Measurements from ENCODE around the gene OTUB1.
"Not testable (repeated sequence)": the region's sequence is repeated elsewhere in the genome, so short reads cannot be mapped to it uniquely, and the experiment has no call there.

Gene OTUB1, protein sequence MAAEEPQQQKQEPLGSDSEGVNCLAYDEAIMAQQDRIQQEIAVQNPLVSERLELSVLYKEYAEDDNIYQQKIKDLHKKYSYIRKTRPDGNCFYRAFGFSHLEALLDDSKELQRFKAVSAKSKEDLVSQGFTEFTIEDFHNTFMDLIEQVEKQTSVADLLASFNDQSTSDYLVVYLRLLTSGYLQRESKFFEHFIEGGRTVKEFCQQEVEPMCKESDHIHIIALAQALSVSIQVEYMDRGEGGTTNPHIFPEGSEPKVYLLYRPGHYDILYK

DNA sequence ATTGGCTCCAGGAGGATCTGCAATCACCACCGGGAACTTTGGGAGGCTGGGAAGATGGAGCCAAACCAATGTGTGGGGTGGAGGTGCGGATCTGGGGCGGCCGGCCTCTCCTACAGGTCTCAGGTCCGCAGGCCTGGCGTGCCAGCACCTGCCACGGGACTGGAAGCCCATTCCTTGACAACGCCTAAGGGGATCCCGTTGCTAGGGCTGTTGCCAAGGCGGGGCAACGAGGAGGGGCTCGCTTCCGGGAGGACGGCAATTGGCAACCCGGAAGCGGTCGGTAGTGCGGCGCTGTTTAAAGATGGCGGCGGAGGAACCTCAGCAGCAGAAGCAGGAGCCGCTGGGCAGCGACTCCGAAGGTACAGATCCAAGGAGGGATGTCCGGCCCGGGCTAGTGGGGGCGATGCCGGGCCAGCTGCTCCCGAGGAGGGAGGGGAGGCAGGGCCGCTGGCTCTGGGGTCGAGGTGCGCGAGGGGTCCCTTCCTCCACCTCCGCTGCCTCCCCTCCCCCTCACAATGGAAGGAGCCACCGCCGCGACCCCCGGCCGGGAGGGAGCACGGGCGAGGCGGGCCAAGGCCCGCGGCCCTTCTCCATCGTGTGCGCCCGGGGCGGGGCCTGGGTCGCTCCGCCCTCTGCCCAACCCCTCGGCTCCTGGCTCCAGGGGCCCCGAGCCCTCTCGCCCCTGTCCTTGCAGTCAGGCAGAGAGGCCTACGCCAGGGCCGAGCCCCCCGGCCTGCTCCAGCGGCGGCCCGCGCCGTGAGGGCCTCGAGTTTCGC, at the start of gene OTUB1:
Gene OTUB1 (plus strand): TSS at position 283 of the 776 bp plus-strand sequence. CDS start 19 bp downstream, at position 302.
- peak; percentile 79 for DNase-seq

DNA sequence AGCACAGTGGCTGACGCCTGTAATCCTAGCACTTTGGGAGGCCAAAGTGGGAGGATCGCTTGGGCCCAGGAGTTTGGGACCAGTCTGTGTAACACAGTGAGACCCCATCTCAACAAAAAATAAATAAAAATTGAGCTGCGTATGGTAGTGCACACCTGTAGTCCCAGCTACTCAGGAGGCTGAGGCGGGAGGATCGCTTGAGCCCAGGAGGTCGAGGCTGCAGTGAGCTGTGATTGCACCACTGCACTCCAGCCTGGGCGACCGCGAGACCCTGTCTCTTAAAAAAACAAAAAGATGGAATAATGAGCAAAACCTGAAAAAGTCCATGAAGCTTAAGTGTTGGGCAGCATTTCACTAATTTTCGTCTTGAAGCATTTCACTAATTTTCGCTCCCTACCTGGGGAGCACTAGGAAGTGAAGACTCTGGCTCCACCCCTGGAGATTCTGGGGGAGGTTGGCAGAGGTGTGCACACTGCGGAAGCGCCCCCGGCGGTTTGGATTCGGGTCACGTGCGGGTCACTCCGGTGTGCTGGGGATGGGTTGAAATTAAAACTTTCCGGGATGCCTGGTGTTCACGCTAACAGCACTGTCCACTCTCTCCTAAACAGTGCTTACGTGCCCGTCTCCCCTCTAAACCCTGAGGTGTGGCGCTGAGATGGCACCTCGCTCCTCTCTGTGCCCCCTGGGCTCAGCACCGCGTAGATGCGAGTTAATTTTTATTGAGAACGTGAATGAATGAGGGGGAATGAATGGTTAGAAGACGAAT, 48.3 kb upstream of the OTUB1 start:
- DNase-seq, result no peak

DNA sequence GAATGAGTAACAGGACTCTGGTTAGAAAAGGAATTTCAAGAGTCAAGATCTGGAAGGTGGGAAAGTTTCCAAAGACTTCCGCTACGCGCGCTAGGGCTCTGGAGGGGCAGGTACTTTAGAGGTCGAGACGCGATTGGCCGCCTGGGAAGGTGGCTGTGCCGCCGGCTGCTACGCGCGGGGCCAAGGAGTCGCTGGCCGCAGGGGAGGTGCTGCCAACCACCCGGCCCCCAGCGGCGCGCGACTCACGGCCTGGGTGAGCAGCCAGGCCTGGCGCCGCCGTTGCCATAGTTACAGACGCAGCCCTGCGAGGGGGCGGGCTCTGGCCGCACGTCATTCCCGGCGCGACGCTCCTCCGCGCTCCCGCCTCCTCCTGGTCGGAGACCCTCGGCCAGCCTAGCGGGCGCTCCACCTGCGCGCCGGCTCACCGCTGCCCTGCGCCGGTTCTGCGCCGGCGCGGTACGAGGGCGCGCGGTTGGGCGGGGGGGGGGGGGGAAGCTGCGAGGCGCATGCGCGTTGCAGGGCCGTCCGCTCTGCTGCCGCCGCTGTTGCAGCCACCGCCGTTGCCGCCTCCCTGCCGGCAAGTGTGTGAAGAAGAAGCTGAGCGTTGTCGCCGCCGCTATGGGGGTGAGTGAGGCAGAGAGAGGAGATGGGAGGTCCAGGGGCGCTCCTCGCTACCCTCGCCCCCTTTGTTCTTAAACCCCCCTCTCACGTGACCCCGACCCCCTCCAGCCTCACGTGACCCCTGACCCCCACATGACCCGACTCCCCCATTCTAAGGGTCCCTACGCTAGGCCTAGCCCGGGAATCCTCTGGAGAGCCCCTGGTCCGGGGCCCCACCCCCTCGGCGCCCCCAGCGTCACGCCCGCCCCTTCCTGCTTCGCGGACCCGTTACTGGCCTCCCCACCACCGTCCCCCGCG, 47.5 kb upstream of the OTUB1 start, which contains the start of gene NAA40:
Gene NAA40 (plus strand): TSS at position 524 of the 918 bp plus-strand sequence. CDS start 95 bp downstream, at position 619.
- peak; percentile 94 for DNase-seq

DNA sequence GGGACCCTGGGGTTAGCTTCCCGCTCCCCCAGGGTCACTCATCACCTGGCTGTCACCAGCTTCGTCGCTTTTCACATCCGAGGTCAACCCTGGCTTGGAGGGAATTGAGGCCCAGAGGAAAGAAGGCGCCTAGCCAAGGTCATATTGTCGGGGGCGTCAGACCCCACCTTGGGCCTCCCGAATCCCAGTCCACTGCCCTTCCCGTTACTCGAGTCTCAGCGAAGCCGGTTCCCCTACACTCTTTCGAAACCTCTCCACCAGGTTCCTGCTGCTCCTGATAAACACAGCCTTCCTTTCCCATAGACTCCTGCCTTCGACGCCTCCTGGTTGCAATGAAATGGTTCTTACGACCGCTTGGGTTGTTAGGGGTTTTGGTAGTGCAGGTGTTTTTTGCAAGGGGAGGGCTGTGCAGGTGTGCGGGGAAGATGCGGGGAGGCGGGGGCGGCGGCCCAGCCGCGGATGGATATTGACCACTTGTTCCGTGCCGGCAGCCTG, 46.8 kb upstream of the OTUB1 start:
- no peak for DNase-seq

DNA sequence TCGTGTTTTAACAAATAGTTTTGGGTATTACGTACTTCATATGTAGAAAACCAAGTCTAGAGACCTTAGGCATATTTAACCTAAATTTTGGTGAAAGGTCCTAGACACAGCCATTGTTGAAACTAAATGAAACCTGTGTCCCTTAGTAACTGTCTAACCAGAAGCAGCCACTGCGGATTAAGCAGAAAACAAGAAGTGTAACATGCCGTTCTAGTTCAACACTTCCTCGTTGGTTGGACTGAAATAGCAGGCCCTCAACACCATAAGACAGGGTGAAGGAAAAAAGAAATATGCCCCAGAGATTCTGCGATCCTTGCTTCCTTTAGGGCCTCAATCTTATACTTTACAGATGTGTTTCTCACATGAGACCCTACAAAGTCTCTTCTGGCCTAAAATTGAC, 45.5 kb upstream of the OTUB1 start:
- DNase-seq, result no peak

DNA sequence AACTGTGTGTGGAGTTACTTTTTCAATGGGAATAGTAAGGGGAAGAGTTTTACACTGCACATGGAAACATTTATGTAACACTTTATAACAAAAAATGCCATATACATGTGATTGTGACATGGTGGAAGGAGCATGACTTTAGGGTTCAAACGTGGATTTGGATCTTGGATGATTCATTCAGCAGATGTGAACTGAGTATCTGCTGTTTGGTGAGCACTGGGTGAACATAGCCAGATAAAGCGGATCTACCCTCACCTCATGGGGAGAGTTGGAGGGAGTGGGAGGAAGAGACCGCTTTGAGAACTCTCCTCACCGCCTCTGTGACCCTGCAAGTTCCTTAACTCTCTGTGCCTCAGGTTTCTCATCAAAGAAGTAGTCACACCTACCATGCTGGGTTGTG, 44.3 kb upstream of the OTUB1 start:
- DNase-seq, result no peak

DNA sequence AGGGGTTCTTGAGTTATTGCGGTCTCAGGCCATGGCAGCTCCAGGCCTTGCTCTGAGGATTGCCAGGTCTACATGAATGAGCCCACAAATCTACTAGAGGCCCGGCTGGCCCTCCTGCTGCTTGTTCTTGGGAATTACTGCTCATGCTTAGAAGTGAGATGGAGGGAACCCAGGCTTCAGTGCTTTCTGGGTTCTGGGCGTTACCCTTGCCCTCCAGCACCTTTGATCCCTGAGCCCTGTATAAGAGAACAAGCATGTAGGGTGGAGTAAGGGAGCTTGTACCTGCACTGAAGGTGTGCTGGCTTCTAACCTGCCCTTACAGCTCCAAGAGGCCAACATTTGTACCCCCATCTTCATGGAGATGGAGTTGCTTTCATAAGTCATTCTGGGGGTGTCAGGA, 43.4 kb upstream of the OTUB1 start:
- no peak for DNase-seq

DNA sequence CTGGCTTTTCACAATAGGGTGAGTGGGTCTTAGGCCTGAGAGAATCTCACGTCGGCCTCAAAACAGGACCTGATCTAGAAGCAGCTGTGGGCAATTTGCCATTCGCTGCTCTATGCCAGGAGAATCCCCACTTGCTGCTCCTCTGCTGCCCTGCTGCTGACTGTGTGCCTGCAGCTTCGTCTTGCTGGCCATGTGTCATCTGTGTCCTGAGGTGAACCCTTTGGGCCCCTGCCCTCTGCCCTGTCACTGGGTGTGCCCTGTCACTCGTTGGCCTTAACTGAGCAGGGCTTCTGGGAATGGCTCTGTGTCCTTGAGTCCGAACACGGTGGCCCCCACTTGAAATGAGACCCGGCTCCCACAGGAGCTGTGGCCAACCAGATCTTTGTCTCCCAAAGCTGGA, 41.3 kb upstream of the OTUB1 start:
- peak; percentile 29 for DNase-seq

DNA sequence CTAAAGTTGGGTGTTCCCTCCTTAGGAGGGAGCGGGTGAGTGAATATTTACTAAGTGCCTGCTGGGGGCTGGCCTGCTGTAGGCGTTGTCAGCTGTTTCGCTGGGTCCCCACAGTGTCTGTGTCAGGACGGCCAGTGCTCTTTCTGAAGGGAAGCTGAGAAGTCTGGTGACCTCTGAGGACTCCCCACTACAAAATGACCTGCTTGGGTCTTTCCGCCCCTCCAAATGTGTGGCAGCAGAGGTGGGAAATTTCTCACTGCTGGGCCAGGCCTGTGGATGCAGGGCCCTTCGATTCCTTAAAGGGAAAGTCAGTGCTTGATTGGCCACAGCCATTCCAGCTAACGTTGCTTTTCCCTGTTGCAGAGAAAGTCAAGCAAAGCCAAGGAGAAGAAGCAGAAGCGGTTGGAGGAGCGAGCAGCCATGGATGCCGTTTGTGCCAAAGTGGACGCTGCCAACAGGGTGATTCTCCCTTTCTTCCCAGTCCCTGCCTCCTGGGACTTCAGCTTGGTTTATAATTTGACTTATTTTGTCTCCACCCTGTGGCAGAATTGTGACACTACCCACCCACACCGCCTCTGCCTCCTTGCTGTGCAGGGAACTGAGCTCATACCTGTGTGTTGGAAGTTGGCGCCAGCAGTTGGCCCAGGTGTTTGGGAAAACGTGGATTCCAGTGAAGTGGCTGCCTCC, 40.6 kb upstream of the OTUB1 start:
- DNase-seq, result peak; percentile 76

DNA sequence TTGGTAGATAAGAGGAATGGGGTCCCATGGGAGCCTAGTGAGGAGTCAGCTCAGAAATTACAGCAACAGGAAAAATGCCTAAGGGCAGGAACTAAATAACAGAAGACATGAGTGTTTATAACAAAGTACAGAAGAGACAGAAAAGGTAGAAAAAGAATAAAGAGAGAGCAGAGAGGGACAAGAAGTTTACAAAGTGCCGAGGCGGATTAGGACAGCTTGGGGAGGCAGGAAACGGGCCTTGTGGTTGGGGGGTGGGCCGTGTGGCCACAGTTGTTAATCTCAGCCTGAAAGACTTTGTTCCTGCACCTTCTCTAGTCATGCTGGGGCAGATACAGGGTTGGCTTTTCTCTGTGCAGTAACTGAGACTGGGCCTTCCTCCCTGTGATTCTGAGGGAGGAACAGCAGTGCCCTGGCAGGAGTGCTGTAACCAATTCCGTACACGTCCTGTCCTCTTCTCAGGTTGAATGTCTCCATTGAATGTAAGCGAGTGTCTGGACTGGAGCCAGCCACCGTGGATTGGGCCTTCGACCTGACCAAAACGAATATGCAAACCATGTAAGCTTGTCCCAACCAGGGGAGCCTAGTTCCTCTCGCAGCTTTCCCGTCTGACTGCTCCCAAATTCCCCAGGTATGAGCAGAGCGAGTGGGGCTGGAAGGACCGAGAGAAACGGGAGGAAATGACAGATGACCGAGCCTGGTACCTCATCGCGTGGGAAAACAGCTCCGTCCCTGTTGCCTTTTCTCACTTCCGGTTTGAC, 34.3 kb upstream of the OTUB1 start:
- DNase-seq, result no peak

DNA sequence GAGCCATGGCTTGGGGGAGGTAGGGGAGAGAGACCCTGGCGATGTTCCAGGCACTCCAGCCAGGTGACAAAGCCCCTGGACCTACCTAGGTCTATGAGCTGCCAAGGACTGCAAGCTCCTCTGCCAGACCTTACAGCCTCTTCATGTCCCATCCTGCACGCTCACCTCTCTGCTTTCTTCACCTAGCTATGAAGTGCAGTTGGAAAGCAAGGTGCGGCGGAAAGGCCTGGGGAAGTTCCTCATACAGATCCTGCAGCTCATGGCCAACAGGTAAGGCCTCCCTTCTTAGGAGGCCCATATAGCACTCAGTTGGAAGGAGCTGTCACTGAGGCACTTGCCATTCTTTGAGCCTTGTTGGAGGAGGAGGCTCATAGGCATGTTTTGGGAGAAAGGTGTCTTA, 33.7 kb upstream of the OTUB1 start:
- no peak for DNase-seq

DNA sequence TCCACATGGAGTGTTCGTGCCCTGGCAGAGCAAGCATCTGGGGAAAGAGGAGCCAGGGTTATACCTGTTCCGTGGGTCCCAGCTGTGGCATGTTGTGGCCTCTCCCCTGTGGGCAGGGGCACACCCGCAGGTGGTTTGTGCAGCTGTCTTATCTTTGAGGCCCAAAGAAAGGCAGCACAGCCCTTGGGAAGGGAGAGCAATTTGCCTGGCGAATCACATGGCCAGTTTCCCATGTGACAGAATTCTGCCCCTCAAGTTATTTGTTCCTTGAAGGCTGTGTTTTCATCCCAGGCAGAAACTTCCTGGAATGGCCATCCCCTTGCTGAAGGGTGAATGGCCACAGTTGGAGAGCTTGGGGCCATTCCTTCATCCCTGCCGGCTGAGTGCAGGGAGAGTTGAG, 28.2 kb upstream of the OTUB1 start:
- DNase-seq, result no peak

DNA sequence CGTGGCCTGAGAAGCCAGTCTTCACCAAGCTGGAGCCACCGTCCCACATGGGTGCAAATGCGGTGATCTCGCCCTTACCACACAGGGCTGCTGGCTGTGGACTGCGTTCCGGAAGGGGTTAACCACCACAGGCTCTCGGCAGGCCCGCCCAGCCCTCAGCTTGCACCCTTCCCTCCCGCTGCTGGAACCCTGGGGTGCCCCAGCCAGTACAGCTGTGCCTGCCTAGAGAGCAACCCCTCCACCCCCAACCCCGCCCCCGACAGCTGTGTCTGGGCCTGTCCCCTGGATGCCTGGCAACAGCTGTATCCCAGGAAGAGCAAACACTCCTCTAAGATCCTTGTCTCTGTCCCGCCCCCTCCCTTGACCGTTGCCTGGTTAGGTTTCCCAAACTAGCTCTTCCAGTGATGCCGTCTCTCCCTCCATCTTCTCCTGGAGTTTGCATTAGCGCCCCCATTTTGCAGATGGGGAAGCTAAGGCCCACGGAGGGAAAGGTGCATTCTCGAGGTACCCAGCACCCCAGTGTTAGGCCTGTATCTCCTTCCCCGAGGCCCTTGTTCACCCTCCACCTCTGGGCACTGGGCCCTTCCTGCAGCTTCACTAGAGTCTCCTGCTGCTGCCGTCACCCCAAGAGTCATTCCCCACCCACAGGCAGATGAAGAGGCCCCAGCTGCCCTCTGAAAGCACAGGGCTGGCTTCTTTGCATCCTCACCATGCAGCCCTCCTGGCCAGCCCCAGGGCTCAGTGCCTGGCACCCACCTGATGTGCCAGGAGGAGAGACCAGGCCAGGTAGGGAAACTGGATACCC, 24.4 kb upstream of the OTUB1 start:
- DNase-seq, result no peak

DNA sequence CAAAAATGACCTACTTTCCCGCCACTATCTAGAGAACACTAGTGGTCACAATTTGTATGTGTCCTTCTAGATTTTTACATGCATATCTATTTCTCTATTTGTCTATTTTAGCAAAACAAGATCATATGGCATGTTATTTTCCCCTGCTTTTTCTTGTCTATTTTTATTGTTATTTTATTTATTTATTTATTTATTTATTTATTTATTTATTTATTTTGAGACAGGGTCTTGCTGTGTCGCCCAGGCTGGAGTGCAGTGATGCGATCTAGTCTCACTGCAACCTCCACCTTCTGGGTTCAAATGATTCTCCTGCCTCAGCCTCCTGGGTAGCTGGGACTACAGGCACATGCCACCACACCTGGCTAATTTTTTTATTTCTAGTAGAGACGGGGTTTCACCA, 22.3 kb upstream of the OTUB1 start:
- not testable (repeated sequence) for DNase-seq

DNA sequence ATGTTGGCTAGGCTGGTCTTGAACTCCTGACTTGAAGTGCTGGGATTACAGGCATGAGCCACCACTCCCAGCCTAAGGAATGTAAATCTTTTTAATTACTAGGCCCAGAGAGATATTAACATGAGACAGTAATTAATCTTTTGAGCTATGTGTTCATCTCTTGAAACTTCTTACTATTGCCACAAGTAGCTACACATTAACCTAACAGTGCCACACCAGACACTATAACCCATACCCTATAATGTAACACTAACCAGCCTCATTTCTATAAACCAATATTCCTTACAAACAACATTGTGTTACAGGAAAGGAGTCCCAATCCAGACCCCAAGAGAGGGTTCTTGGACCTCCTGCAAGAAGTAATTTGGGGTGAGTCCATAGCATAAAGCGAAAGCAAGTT, 19.8 kb upstream of the OTUB1 start:
- no peak for DNase-seq

DNA sequence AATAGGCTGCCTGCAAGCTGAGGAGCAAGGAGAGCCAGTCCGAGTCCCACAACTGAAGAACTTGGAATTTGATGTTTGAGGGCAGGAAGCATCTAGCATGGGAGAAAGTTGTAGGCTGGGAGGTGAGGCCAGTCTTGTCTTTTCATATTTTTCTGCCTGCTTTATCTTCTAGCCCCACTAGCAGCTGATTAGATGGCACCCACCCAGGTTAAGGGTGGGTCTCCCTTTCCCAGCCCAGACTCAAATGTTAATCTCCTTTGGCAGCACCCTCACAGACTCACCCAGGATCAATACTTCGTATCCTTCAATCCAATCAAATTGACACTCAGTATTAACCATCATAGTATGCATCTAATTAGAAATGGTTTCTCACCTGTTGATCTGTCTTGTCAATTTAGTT, 16.8 kb upstream of the OTUB1 start:
- DNase-seq, result no peak

DNA sequence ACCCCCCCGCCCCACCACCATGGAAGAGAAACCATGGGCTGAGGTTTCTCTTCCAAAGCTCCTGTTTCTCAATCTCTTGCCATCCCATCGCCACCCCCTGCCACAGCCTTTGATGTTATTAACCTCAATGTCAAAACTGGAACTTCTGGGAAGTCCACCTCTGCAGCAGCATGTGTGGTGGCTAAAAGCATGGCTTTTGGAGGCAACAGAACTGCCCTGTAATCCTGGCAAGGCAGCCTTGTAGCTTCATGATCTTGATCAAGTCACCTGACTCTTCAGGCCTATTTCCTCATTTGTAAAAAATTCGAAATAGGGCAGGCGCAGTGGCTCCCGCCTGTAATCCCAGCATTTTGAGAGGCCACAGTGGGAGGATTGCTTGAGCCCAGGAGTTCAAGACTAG, 15.3 kb upstream of the OTUB1 start:
- DNase-seq, result no peak

DNA sequence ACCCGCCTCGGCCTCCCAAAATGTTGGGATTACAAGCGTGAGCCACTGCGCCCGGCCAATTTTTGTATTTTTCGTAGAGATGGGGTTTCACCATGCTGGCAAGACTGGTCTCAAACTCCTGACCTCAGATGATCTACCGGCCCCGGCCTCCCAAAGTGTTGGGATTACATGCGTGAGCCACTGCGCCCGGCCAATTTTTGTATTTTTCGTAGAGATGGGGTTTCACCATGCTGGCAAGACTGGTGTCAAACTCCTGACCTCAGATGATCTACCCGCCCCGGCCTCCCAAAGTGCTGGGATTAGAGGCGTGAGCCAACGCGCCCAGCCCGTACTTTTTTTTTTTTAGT, 12.4 kb upstream of the OTUB1 start:
- DNase-seq, result not testable (repeated sequence)

DNA sequence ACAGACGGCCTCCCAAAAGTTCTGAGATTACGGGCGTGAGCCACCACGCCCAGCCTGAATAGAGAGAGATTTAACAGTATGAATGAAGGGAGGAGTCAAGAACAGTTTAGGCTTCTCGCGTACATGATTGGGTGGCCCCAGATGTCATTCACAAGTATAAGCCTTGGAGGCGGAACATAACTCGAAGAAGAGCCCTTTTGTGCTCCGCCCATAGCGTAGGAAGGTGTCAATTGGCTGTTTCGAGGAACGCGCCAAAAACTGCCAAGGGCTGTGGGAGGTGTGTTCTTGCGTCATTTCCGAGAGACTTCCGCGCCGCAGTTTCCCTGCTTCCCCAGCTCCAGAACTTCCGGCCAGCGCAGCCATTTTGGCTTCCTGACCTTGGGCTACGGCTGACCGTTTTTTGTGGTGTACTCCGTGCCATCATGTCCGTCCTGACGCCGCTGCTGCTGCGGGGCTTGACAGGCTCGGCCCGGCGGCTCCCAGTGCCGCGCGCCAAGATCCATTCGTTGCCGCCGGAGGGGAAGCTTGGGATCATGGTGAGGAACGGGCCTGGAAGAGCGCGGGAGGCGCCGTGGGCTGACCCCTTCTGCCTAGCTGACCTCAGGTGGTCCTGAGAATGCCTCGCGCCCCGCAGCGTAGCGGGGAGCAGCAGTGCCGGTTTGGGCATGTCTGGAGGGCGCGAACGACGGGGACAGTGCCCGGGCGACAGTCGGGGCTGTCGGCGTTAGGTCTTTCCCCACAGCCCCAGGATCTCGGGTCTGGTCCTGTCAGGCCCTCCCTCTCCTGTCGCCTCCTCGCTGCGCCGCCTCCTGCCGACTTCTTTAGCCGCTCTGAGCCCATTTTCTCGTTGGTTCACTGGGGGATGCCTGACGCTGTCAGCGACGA, 11.7 kb upstream of the OTUB1 start, which contains the start of gene COX8A:
Gene COX8A (plus strand): TSS at position 362 of the 885 bp plus-strand sequence. CDS start 61 bp downstream, at position 423.
- DNase-seq, result peak; percentile 99
